ENCODE results near the gene TNFRSF21. TPM values are rescaled to one million over a fixed set of nuclear protein-coding genes. Genes with fewer than 3 reads are reported as not detected.

The TNFRSF21 gene
- total RNA-seq, 1 donor from 2014 or later = 60.7 TPM

- no peak for DNase-seq (ENCODE audit: low read depth in 2 of 2)
These were observed 11.9 kb upstream of the TNFRSF21 start for GRCh38 chr6:47321577-47321976.

DNA sequence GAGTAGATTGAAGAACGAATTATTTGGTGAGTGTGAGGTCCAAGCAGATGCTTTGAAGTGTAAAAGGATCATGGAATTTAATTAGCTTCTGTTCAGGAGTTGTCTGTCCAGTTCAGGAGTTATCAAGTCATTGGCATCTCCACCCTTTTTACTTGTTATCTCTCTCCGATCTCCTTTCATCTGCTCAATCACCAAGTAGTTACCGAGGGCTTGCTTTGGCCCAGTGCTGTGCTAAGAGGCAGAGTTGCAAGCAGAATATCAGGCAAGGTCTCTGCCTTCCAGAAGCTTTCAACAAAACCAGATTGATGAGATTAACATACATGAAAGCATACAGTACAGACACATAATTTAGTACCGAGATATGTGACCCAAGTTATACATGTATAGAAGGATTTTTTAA, 10.2 kb upstream of the TNFRSF21 start:
- DNase-seq (ENCODE audit: low read depth in 2 of 2) = no peak

DNA sequence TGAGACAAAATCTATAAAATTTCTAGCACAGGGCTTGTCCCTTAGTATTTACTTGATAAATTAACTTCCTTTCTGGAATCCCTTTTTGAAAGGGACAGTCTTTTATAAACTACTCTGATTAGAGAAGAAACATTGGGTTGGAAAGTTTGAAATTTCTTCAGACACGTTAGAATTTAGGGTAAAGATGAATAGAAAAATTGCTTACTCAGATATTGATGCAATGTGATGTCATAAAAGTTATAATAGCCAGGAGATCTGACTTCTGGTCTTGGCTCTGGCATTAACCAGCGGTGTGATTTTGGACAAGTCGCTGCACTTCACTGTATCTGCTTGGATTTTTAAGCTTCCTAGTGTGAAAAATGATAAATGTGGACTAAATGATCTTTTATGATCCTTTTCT, 9.7 kb upstream of the TNFRSF21 start:
- no peak for DNase-seq (ENCODE audit: low read depth in 2 of 2)

DNA sequence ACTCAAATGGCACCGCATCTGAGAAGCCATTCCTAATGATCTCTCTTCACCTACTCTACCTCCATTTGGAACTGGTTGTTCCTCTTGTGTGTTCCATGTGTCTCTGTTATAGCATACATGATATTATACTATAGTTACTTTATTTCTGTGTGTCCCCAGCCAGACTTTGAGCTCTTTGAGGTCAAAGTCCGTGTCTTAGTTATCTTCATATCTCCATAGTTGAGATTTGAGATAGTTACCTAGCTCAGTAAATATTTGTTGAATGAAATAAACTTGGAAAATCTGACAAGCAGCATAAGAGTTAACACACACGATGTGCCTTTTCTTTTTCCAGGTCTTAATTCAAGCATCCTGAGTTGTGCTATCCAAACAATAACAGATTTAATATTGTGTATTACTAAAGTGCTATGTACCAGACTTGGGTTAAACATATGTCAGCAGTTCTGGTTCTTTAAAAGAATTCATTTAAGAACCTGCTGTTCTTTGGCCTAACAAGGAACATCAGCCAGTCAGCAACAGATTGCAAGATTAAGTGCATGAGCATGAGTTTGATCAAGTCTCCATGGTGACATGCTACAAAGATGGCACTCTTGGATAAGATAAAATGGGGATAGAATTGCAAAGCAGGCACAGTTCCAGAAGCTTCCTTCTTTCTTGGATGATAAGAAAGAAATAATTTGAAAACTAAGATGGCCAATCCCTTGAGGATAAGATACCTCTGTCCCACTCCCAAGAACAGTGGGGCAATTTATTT, 8.7 kb upstream of the TNFRSF21 start:
- no peak for DNase-seq (ENCODE audit: low read depth in 2 of 2)

- peak; percentile 47 to 52 for DNase-seq (ENCODE audit: low read depth in 2 of 2)
These were observed 5.5 kb upstream of the TNFRSF21 start for GRCh38 chr6:47315181-47315580.

- DNase-seq (ENCODE audit: low read depth in 2 of 2) = no peak
These were observed 401 bp upstream of the TNFRSF21 start for GRCh38 chr6:47310131-47310480.

GRCh38 chr6:47308552-47309290, 984 bp downstream of the TNFRSF21 start:
- DNase-seq (ENCODE audit: low read depth in 2 of 2) = peak in 1 of 2 donors; percentile 35

DNA sequence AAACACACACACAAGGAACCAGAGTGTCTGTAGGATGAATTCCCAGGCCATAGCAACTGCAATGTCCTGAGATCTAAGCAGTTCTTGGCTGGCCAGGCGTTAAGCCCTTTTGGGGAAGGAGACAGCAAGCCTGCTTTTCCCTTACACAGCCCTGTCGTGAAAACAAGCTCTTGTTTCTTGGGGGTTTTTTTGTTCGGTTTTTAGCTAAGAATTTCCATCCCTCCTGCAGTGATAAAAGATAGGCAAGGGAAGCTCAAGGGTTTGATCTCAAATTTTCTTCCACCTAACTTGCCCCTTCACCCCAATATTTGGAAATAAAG, 1.5 kb downstream of the TNFRSF21 start:
- DNase-seq (ENCODE audit: low read depth in 2 of 2) = peak in 1 of 2 donors; percentile 13

DNA sequence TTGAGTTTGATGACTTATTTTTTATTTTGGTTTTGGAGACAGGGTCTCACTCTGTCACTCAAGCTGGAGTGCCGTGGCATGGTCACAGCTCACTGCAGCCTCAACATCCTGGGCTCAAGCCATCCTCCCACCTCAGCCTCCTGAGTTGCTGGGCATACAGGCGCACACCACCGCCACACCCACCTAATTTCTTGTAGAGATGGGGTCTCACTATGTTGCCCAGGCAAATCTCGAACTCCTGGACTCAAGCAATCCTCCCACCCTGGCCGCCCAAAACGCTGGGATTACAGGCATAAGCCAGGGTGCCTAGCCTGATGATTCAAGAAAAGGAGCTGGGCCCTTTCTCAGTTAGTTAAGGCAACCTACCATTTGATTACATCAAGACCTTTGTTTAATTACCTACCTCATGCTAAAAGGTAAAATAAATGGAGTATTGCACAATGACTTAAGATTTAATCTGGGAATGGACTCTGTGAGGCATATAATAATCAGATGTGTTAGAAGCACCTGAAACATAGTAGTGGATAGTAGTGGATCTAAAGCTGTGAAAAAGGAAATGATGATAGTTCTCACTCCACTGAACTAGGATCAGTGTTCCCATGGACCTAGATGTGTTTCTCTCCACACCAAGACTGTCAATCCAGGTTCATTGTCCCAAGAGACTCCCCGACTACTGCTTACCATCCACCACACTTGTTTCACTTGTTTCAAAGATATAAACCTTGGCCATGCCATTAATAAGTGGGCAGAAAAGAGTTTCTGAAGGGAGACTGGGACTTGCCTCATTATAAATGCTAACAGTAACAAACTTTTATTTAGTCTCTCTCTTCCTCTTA, 2.1 kb downstream of the TNFRSF21 start:
- no peak for DNase-seq (ENCODE audit: low read depth in 2 of 2)

DNA sequence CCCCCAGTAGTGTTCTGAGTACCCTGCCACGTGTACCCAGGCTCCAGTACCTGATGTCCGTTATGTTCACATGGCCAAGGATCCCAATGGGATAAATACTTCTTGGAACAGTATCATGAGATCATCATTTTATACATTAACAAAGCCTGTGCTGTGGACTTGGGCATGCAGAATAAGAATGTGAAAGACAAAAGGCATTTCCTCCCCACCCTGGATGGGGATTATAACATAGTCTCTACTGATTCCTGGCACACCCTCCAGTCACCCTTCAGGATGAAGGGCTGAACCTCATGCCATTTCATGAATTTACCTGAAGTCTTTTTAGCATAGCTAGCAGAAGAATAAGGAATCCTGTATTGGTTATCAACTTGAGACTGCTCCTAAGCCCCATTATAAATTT, 2.8 kb downstream of the TNFRSF21 start:
- peak in 1 of 2 donors; percentile 15 for DNase-seq (ENCODE audit: low read depth in 2 of 2)

DNA sequence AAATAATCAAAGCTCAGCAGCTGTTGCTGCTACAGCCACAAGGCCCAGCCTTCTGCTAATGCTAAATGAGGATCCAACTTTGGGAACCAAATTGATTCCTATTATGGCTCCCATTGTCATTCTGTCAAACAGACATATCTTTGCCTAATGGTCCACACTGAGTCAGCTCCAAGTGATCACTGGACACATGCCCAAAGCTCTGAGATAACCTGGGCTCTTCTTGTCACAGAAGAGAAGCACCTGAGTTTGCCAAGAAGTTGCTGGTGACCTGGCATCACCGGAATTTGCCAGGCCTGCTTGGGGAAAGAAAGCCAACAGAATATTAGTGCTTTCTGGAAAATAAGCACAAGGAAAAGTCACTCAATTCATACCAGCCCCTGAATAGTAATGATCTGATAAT, 5.8 kb downstream of the TNFRSF21 start:
- no peak for DNase-seq (ENCODE audit: low read depth in 2 of 2)

- no peak for DNase-seq (ENCODE audit: low read depth in 2 of 2)
These were observed 6.4 kb downstream of the TNFRSF21 start for GRCh38 chr6:47303342-47303741.

- no peak for DNase-seq (ENCODE audit: low read depth in 2 of 2)
These were observed 7.7 kb downstream of the TNFRSF21 start for GRCh38 chr6:47302043-47302442.

GRCh38 chr6:47301441-47301840, 8.3 kb downstream of the TNFRSF21 start:
- DNase-seq (ENCODE audit: low read depth in 2 of 2) = no peak

DNA sequence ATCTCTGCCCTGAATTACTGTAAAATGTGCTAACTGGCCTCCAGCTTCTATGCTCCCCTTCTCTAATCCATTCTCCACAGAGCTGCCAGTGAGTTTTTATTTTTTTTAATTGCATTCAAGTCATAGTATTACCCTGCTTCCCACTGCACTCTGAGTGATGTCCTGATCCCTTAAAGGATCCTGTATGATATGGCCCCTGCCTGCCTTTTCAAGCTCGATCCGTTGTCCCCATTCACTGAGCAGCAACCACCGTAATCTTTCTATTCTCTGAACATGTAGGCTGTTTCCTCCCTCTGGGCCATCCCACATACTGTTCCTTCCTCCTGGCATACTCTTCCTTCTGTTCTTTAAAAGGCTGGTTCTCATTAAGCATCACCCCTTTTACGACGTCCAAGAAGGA, 9.3 kb downstream of the TNFRSF21 start:
- DNase-seq (ENCODE audit: low read depth in 2 of 2) = no peak

DNA sequence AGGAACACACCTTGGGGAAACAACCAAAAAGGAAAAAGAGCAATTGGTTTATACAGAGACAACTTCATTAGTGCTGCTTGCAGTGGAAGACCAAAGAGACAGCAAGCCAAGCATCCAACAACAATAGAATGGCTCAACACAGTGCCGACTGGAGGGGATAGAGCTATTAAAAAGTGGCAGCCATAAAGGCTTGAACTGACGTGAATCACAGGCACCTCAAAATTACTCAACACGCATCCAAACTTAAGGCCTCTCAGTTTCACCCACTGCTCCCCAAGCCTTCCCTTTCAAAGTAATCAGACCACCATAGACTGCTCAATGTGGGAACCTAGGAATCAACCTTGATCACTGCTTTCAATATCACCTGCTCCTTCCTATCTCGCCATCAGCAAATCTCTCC, 9.7 kb downstream of the TNFRSF21 start:
- no peak for DNase-seq (ENCODE audit: low read depth in 2 of 2)

- DNase-seq (ENCODE audit: low read depth in 2 of 2) = no peak
These were observed 11.2 kb downstream of the TNFRSF21 start for GRCh38 chr6:47298475-47298874.

DNA sequence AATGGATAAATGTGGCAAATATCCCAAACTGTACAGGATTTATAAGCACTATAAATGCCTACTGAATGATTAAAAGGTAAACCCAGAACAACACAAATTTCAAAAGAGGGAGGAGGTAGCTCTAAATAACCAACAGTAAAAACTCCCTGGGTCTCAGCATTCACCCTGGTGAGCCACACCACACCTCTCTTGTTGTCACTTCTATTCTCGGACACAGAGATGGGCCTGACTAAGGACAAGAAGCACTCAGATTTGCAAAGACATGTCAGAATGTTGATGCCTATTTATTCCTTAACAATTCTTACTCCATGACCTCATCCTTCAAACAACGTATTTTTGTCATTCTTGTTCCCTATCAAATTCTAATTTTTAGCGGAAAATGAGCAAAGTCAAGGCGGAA, 14.7 kb downstream of the TNFRSF21 start:
- no peak for DNase-seq (ENCODE audit: low read depth in 2 of 2)

- peak in 1 of 2 donors; percentile 39 for DNase-seq (ENCODE audit: low read depth in 2 of 2)
These were observed 16.8 kb downstream of the TNFRSF21 start for GRCh38 chr6:47292944-47293343.

DNA sequence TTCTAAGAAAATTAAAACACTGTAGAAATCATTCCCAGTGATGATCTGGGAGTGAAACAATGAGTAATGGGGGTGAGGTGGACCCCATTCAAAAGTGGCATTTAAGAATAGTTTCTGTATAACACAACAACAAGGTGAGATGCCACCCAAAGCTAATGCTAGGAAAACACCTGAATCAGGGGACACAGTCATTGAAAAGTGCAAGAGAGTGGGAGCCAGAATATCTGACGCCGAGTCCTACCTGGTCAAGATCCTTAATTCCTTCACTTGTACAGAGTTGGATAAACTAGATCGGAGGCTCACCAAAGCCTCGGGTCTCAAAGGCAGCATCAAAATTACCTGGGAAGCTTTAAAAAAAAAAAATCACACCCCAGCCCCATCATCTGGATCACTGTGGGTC, 17.7 kb downstream of the TNFRSF21 start:
- DNase-seq (ENCODE audit: low read depth in 2 of 2) = no peak

GRCh38 chr6:47290124-47290834, 19.4 kb downstream of the TNFRSF21 start:
- no peak for DNase-seq (ENCODE audit: low read depth in 2 of 2)
